ENCODE data around the gene TRIM38.

TRIM38 gene

DNA sequence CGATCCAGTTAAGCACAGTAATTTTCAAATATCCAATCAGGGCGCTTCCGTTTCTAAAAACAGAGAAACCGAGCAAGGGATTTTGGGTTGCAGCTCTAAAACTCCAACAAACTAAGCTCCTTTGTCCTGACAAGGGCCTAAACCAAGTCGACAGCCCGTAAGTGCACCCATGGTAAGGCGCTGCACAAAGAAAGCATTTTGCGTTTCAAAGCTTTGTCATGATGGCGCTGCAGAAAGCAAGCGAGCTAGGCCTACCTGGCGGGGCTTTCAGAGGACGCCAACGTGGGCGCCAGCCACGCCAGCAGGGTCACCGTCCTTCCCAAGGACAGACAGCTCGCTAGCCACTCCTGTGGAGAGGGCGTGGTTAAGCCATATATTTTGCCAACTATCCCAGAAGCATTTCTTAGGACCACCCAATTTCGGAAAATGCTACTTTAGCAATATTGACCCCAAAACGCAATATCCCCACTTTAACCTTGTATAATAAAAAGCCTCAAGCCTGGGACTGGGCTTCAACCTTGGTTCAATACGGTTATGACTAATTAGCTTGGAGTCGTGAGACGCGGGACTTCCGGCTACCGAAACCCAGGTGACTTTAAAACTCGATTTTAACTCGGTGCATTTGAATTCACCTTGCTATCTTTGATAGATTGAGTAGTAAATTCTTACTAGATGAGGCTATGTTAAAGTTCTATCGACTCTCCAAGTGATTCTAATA, 53.8 kb downstream of the TRIM38 start:
- Histone ChIP-seq H3K27ac (no peak overlapping the region), H3K36me3 (ENCODE audit: insufficient read depth) (no peaks in the 10 kb centered on the region), H3K27me3 (ENCODE audit: insufficient read depth, low read depth) (no peaks in the 10 kb centered on the region), H3K79me2 (ENCODE audit: insufficient read depth, low read depth) (no peaks in the 10 kb centered on the region), H4K20me1 (ENCODE audit: insufficient read depth) (no peaks in the 10 kb centered on the region), H3K9ac (no peak overlapping the region), H3K4me1 (ENCODE audit: low read depth, poor library complexity, severe bottlenecking) (no peaks in the 10 kb centered on the region), H2AFZ (ENCODE audit: low read depth) (no peak overlapping the region), H3K4me2 (no peak overlapping the region), H3K4me3 (IDR thresholded peaks at IDR 0.05; ENCODE audit: insufficient read depth, low read depth, low read length) (no peak overlapping the region)
- TF ChIP-seq, protein P1, sequence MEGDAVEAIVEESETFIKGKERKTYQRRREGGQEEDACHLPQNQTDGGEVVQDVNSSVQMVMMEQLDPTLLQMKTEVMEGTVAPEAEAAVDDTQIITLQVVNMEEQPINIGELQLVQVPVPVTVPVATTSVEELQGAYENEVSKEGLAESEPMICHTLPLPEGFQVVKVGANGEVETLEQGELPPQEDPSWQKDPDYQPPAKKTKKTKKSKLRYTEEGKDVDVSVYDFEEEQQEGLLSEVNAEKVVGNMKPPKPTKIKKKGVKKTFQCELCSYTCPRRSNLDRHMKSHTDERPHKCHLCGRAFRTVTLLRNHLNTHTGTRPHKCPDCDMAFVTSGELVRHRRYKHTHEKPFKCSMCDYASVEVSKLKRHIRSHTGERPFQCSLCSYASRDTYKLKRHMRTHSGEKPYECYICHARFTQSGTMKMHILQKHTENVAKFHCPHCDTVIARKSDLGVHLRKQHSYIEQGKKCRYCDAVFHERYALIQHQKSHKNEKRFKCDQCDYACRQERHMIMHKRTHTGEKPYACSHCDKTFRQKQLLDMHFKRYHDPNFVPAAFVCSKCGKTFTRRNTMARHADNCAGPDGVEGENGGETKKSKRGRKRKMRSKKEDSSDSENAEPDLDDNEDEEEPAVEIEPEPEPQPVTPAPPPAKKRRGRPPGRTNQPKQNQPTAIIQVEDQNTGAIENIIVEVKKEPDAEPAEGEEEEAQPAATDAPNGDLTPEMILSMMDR (conservative IDR thresholded peaks at IDR 0.05; ENCODE audit: low read depth, low read length) = no peak

DNA sequence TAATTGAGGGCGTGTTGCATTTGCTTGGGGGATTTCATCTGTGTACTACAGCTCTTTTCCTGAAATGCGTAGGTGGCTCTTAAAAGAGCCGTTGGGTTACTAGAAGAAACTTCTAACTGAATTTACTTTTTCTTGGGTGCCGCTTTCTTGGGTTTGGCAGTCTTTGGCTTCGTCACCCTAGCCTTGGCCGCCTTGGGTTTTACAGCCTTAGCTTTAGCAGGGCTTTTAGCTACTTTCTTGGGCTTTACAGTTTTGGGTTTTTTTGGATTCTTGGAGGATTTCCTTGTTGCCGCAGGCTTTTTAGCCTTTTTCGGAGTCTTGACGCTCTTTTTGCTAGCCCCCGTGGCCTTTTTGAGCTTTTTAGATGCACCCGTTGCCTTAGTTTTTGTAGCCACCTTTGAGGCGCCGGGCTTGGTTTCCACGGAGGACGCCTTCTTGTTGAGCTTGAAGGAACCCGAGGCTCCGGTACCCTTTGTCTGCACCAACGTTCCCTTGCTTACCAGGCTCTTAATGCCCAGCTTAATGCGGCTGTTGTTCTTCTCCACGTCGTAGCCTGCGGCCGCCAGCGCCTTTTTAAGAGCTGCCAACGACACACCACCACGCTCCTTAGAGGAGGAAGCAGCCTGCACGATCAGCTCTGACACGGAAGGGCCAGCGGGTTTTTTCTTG, 54.5 kb downstream of the TRIM38 start:
- Histone ChIP-seq H3K9ac (no peak overlapping the region), H4K20me1 (ENCODE audit: insufficient read depth) (no peaks in the 10 kb centered on the region), H3K4me2 (no peak overlapping the region), H3K36me3 (ENCODE audit: insufficient read depth) (no peaks in the 10 kb centered on the region), H3K79me2 (ENCODE audit: insufficient read depth, low read depth) (no peaks in the 10 kb centered on the region), H3K4me1 (ENCODE audit: low read depth, poor library complexity, severe bottlenecking) (peaks cover 1% of the 10 kb centered on the region), H3K27me3 (ENCODE audit: insufficient read depth, low read depth) (no peaks in the 10 kb centered on the region), H2AFZ (ENCODE audit: low read depth) (no peak overlapping the region), H3K27ac (no peak overlapping the region), H3K4me3 (IDR thresholded peaks at IDR 0.05; ENCODE audit: insufficient read depth, low read depth, low read length) (no peak overlapping the region)
- TF ChIP-seq, protein P1 (conservative IDR thresholded peaks at IDR 0.05; ENCODE audit: low read depth, low read length) = no peak

DNA sequence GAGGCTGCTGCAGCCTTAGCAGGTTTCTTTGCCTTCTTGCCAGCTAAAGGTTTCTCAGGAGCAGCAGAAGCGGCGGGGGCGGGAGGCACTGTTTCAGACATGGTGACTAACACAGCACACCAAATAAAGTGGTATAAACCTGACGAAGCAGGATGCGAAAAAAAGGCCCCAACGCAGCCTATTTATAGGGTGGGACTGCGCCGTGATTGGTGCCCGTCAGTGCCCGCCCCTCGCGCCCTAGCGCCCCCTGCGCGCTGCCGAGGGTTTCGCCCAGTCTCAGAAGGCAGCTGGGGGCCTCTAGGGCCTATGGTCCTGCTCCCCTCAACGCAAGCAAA, 55.0 kb downstream of the TRIM38 start:
- no peaks in the 10 kb centered on the region for H4K20me1 ChIP-seq (ENCODE audit: insufficient read depth)
- no peaks in the 10 kb centered on the region for H3K27me3 ChIP-seq (ENCODE audit: insufficient read depth, low read depth)
- H3K4me3 ChIP-seq (IDR thresholded peaks at IDR 0.05; ENCODE audit: insufficient read depth, low read depth, low read length) = no peak overlapping the region
- H3K79me2 ChIP-seq (ENCODE audit: insufficient read depth, low read depth) = no peaks in the 10 kb centered on the region
- no peak overlapping the region for H2AFZ ChIP-seq (ENCODE audit: low read depth)
- H3K9ac ChIP-seq = no peak overlapping the region
- peaks cover 6% of the 10 kb centered on the region for H3K4me1 ChIP-seq (ENCODE audit: low read depth, poor library complexity, severe bottlenecking)
- H3K27ac ChIP-seq = no peak overlapping the region
- no peaks in the 10 kb centered on the region for H3K36me3 ChIP-seq (ENCODE audit: insufficient read depth)
- TF ChIP-seq, protein P1 (conservative IDR thresholded peaks at IDR 0.05; ENCODE audit: low read depth, low read length) = no peak
- no peak overlapping the region for H3K4me2 ChIP-seq

DNA sequence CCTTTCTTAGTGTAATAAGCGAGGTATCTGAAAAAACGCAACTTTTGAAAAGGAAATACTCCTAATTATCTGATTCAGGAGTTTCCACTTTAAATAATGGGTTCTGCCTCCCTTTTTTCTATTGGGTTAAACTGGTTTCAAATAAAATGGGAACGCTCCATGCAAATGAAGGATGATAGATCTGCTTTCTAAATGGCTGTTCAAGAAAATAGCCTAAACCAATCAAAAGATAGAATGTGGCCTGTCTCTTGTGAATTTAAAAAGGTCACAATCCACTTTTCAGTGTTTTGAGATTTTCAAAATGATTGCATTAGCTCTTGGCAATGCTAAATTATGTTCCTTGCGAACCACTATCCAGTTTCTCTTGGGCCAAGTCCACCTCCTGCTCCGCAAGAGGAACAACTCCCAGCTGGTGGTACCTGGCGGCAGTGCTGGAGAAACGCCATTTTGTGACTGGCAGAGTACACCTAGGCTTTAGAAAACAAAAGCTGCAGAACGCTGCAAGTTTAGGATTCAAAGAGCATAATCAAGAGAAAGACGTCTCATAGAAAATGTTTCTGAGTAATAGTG, 56.7 kb downstream of the TRIM38 start:
- Histone ChIP-seq H3K4me3 (IDR thresholded peaks at IDR 0.05; ENCODE audit: insufficient read depth, low read depth, low read length) (no peak overlapping the region), H3K4me1 (ENCODE audit: low read depth, poor library complexity, severe bottlenecking) (peaks cover 8% of the 10 kb centered on the region), H3K36me3 (ENCODE audit: insufficient read depth) (no peaks in the 10 kb centered on the region), H3K27me3 (ENCODE audit: insufficient read depth, low read depth) (no peaks in the 10 kb centered on the region), H3K79me2 (ENCODE audit: insufficient read depth, low read depth) (no peaks in the 10 kb centered on the region), H4K20me1 (ENCODE audit: insufficient read depth) (no peaks in the 10 kb centered on the region), H3K27ac (no peak overlapping the region), H2AFZ (ENCODE audit: low read depth) (no peak overlapping the region), H3K4me2 (no peak overlapping the region), H3K9ac (no peak overlapping the region)
- TF ChIP-seq, protein P1 (conservative IDR thresholded peaks at IDR 0.05; ENCODE audit: low read depth, low read length) = no peak
